Glutamatergic neuron (in vitro differentiated cells): Measurements from ENCODE around the gene UCK2. TPM values are rescaled to one million over a fixed set of nuclear protein-coding genes. Genes with fewer than 3 reads are reported as not detected.

Source experiments
- DNase-seq: peaks from one replicate; pipeline ENCODE4 v3.0.0; 2022
- H3K27ac Mint-ChIP-seq: one replicate; pipeline ENCODE4 v1.8.0; 2020; ENCODE audit warnings: mild to moderate bottlenecking, mixed read lengths, inconsistent platforms; ENCODE audit not compliant: unreplicated experiment
- H3K27me3 Mint-ChIP-seq: one replicate; pipeline ENCODE4 v1.8.0; 2020; ENCODE audit warnings: mild to moderate bottlenecking, moderate library complexity, mixed read lengths, inconsistent platforms; ENCODE audit not compliant: unreplicated experiment
- H3K36me3 Mint-ChIP-seq: one replicate; pipeline ENCODE4 v1.8.0; 2020; ENCODE audit warnings: mild to moderate bottlenecking, mixed read lengths, inconsistent platforms; ENCODE audit not compliant: unreplicated experiment
- H3K4me1 Mint-ChIP-seq: one replicate; pipeline ENCODE4 v1.8.0; 2020; ENCODE audit warnings: mild to moderate bottlenecking, low read depth, mixed read lengths, inconsistent platforms; ENCODE audit not compliant: unreplicated experiment
- H3K4me3 Mint-ChIP-seq: one replicate; pipeline ENCODE4 v1.8.0; 2020; ENCODE audit warnings: mild to moderate bottlenecking, mixed read lengths, inconsistent platforms; ENCODE audit not compliant: unreplicated experiment
- H3K9me3 Mint-ChIP-seq: one replicate; pipeline ENCODE4 v1.8.0; 2020; ENCODE audit warnings: mild to moderate bottlenecking, moderate library complexity, mixed read lengths, inconsistent platforms; ENCODE audit not compliant: unreplicated experiment
- CTCF ChIP-seq: fragments of 200-600 bp; sonication (generic); IDR thresholded peaks from one replicate; pipeline ENCODE4 v1.5.0; 2021; ENCODE audit not compliant: partially characterized antibody, unreplicated experiment
- total RNA-seq: library from RNA; stranded (reverse); fragmentation: NEBNext Ultra II Directional; extraction: Animal tissue kit (Norgen Biotek cat#: 25700); gene quantifications from one replicate; pipeline ENCODE4 v1.2.1, GENCODE V29; 2021; ENCODE audit not compliant: unreplicated experiment

UCK2 gene
- total RNA-seq, 1 donor from 2014 or later: 29.9 TPM

- peaks cover 9% of the 10 kb centered on the region for H3K9me3 Mint-ChIP-seq
- no peak overlapping the region for H3K27ac Mint-ChIP-seq
- H3K36me3 Mint-ChIP-seq: no peaks in the 10 kb centered on the region
- DNase-seq: no peak
- peak overlapping the region; percentile 21 for H3K4me3 Mint-ChIP-seq
- peaks cover 9% of the 10 kb centered on the region for H3K27me3 Mint-ChIP-seq
- TF ChIP-seq CTCF: no peak
- peaks cover 11% of the 10 kb centered on the region for H3K4me1 Mint-ChIP-seq
These were observed 5.9 kb downstream of the UCK2 start for GRCh38 chr1:165833358-165833757.

- H3K4me1 Mint-ChIP-seq: peaks cover 13% of the 10 kb centered on the region
- H3K27me3 Mint-ChIP-seq: peaks cover 2% of the 10 kb centered on the region
- no peaks in the 10 kb centered on the region for H3K36me3 Mint-ChIP-seq
- peaks cover 2% of the 10 kb centered on the region for H3K9me3 Mint-ChIP-seq
- H3K27ac Mint-ChIP-seq: no peak overlapping the region
- DNase-seq: no peak
- TF ChIP-seq CTCF: no peak
- no peak overlapping the region for H3K4me3 Mint-ChIP-seq
These were observed 6.8 kb downstream of the UCK2 start for GRCh38 chr1:165834229-165834628.

GRCh38 chr1:165834881-165835280, 7.5 kb downstream of the UCK2 start:
- H3K27ac Mint-ChIP-seq: no peak overlapping the region
- no peaks in the 10 kb centered on the region for H3K36me3 Mint-ChIP-seq
- H3K4me3 Mint-ChIP-seq: no peak overlapping the region

GRCh38 chr1:165836664-165837482, 9.5 kb downstream of the UCK2 start:
- Mint-ChIP-seq H3K36me3 (no peaks in the 10 kb centered on the region), H3K27me3 (peaks cover 2% of the 10 kb centered on the region), H3K9me3 (no peaks in the 10 kb centered on the region), H3K4me3 (no peak overlapping the region), H3K27ac (no peak overlapping the region), H3K4me1 (peaks cover 9% of the 10 kb centered on the region)
- TF ChIP-seq CTCF: no peak
- DNase-seq: no peak

More at GRCh38 chr1:165834881-165835280, 7.5 kb downstream of the UCK2 start:
- H3K4me1 Mint-ChIP-seq: peaks cover 9% of the 10 kb centered on the region
- no peak for TF ChIP-seq CTCF
- no peak for DNase-seq
- H3K27me3 Mint-ChIP-seq: peaks cover 2% of the 10 kb centered on the region
- no peaks in the 10 kb centered on the region for H3K9me3 Mint-ChIP-seq

GRCh38 chr1:165837838-165838364, 10.5 kb downstream of the UCK2 start:
- Mint-ChIP-seq H3K27me3 (peaks cover 2% of the 10 kb centered on the region), H3K27ac (no peak overlapping the region), H3K4me1 (peaks cover 16% of the 10 kb centered on the region), H3K9me3 (no peaks in the 10 kb centered on the region), H3K36me3 (no peaks in the 10 kb centered on the region), H3K4me3 (no peak overlapping the region)
- no peak for TF ChIP-seq CTCF
- no peak for DNase-seq
